C4-2B (cell line): ENCODE data around the gene DRICH1.
"Not testable (repeated sequence)": the region's sequence is repeated elsewhere in the genome, so short reads cannot be mapped to it uniquely, and the experiment has no call there.

Source experiments
- CTCF ChIP-seq: fragments of 450-650 bp; conservative IDR thresholded peaks from 2 replicates; pipeline ENCODE4 v1.5.1; 2017; ENCODE audit warnings: mild to moderate bottlenecking
- ZFX ChIP-seq: fragments of 450-650 bp; IDR thresholded peaks from 2 replicates; pipeline ENCODE4 v1.6.1; 2017

DNA sequence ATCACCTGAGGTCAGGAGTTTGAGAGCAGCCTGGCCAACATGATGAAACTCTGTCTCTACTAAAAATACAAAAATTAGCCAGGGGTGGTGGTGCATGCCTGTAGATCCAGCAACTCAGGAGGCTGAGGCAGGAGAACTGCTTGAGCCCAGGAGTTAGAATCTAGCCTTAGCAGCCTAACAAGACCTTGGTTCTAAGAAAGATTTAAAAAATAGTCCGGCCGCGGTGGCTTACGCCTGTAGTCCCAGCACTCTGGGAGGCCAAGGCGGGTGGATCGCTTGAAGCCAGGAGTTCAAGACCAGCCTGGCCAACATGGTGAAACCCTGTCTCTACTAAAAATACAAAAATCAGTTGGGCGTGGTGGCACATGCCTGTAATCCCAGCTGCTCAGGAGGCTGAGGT, 14.4 kb upstream of the DRICH1 start:
- TF ChIP-seq CTCF, ZFX: not testable (repeated sequence)
